HCT116 (cell line): ENCODE results near the gene SEPTIN2.

Source experiments
- CBX3 ChIP-seq: IDR thresholded peaks from 2 replicates; pipeline ENCODE4 v1.6.1; 2012; ENCODE audit warnings: low read depth
- CEBPB ChIP-seq: IDR thresholded peaks from 2 replicates; pipeline ENCODE4 v1.6.1; 2012; ENCODE audit warnings: low read depth
- CTCF ChIP-seq, 3 experiments: fragments of 200-600 bp in 1 of 3; sonication (generic) in 1 of 3; IDR thresholded peaks in 2 of 3; conservative IDR thresholded peaks in 1 of 3; 2 replicates each; pipeline ENCODE4 v1.5.1; 2012 to 2017; ENCODE audit warnings: low read depth in 2 of 3, low read length in 2 of 3, antibody characterized with exemption in 1 of 3, borderline replicate concordance in 1 of 3, control low read depth in 1 of 3, mild to moderate bottlenecking in 1 of 3, mixed read lengths in 1 of 3, mixed run types in 1 of 3, moderate library complexity in 1 of 3; ENCODE audit not compliant: insufficient read depth in 1 of 3
- EZH2 ChIP-seq: fragments of 200-600 bp; sonication (generic); IDR thresholded peaks from 2 replicates; pipeline ENCODE4 v1.6.1; 2017; ENCODE audit warnings: antibody characterized with exemption, mixed run types
- EZH2phosphoT487 ChIP-seq: fragments of 200-600 bp; IDR thresholded peaks from 2 replicates; pipeline ENCODE4 v1.6.1; 2018; ENCODE audit warnings: antibody characterized with exemption, borderline replicate concordance
- MAX ChIP-seq: IDR thresholded peaks from 2 replicates; pipeline ENCODE4 v1.6.1; 2012
- POLR2A ChIP-seq: IDR thresholded peaks from 2 replicates; pipeline ENCODE4 v1.7.0; 2011; ENCODE audit warnings: borderline replicate concordance; ENCODE audit not compliant: insufficient read depth, insufficient read length; ENCODE audit errors: extremely low read depth
- RAD21 ChIP-seq: IDR thresholded peaks from 2 replicates; pipeline ENCODE4 v1.6.1; 2012; ENCODE audit warnings: low read depth, mild to moderate bottlenecking

- TF ChIP-seq CTCF (IDR thresholded peaks at IDR 0.05 in 2 of 3, conservative IDR thresholded peaks at IDR 0.05 in 1 of 3; ENCODE audit: borderline replicate concordance in 1 of 3, insufficient read depth in 1 of 3, low read depth in 2 of 3, low read length in 2 of 3) (no peak), CEBPB (no peak), POLR2A (no peak), MAX (no peak), EZH2 (no peak), EZH2phosphoT487 (no peak), RAD21 (no peak), CBX3 (no peak)
These were observed 1.7 kb downstream of the SEPTIN2 start for GRCh38 chr2:241317391-241317790.
